K562 (cell line): ENCODE data around the gene TOMM40L. TPM values are rescaled to one million over a fixed set of nuclear protein-coding genes. Genes with fewer than 3 reads are reported as not detected.

Experiments used
- HLTF ChIP-seq: fragments of 450-650 bp; IDR thresholded peaks from 2 replicates; pipeline ENCODE4 v1.6.1; 2016
- SRSF7 ChIP-seq: fragments of 200-400 bp; formaldehyde crosslinking; optimal IDR thresholded peaks from 2 replicates; pipeline ENCODE3; 2017; ENCODE audit warnings: mild to moderate bottlenecking, low read depth, low read length
- ZC3H4 ChIP-seq: sonication (generic); formaldehyde crosslinking; IDR thresholded peaks from 2 replicates; pipeline ENCODE4 v1.9.0; 2021; ENCODE audit warnings: missing genetic modification reagents, borderline replicate concordance
- ZNF668 ChIP-seq: fragments of 250-450 bp; sonication (Bioruptor Pico); IDR thresholded peaks from 2 replicates; pipeline ENCODE4 v1.8.0; 2022; ENCODE audit warnings: mild to moderate bottlenecking, inconsistent platforms
- polyA plus RNA-seq, 8 experiments: library from polyadenylated mRNA; depleted of rRNA in 4 of 8; stranded (reverse) in 5 of 8; unstranded in 3 of 8; fragments of >200 nt; fragmentation: Nextera tagmentation in 2 of 8; fragmentation: Illumina TruSeq in 1 of 8; extraction: Ambion mirVana in 2 of 8; extraction: Trizol in 1 of 8; gene quantifications; 2 replicates each; pipeline versions ENCODE4 v1.2.1 to v1.2.3, GENCODE V29; 2011 to 2014; ENCODE audit warnings: inconsistent platforms in 1 of 8, missing spikeins in 1 of 8
- total RNA-seq, 7 experiments: library from RNA; depleted of rRNA in 6 of 7; stranded (reverse); fragments of >200 nt in 6 of 7; fragmentation: Illumina TruSeq in 2 of 7; extraction: Trizol in 2 of 7; gene quantifications; 2 replicates each; pipeline versions ENCODE4 v1.2.1 to v1.2.3, GENCODE V29; 2011 to 2021; ENCODE audit warnings: low replicate concordance in 1 of 7
- TF ChIP-seq, protein P1 (sequence below): fragments of 200-600 bp; sonication (generic); IDR thresholded peaks from one replicate; pipeline ENCODE4 v1.6.1; 2012; ENCODE audit warnings: mild to moderate bottlenecking, low read depth, low read length, inconsistent platforms
- TF ChIP-seq, protein P2 (sequence below): sonication (generic); formaldehyde crosslinking; IDR thresholded peaks from 2 replicates; pipeline ENCODE4 v1.8.0; 2022; ENCODE audit warnings: mild to moderate bottlenecking, missing genetic modification reagents, borderline replicate concordance
- TF ChIP-seq, protein P3 (sequence below): fragments of 250-450 bp; sonication (Bioruptor Pico); IDR thresholded peaks from 2 replicates; pipeline ENCODE4 v1.8.0; 2022; ENCODE audit warnings: inconsistent platforms, mild to moderate bottlenecking, moderate library complexity, borderline replicate concordance

The TOMM40L gene
- total and polyA plus RNA-seq, 9 of the 15 experiments (the other 6 are each of a cell fraction or from before 2014, with no cell fraction given) = 9.6 to 33.6 (median 25.2) TPM

GRCh38 chr1:161192476-161193465, 33.1 kb upstream of the TOMM40L start (continued):
- TF ChIP-seq, protein P1, sequence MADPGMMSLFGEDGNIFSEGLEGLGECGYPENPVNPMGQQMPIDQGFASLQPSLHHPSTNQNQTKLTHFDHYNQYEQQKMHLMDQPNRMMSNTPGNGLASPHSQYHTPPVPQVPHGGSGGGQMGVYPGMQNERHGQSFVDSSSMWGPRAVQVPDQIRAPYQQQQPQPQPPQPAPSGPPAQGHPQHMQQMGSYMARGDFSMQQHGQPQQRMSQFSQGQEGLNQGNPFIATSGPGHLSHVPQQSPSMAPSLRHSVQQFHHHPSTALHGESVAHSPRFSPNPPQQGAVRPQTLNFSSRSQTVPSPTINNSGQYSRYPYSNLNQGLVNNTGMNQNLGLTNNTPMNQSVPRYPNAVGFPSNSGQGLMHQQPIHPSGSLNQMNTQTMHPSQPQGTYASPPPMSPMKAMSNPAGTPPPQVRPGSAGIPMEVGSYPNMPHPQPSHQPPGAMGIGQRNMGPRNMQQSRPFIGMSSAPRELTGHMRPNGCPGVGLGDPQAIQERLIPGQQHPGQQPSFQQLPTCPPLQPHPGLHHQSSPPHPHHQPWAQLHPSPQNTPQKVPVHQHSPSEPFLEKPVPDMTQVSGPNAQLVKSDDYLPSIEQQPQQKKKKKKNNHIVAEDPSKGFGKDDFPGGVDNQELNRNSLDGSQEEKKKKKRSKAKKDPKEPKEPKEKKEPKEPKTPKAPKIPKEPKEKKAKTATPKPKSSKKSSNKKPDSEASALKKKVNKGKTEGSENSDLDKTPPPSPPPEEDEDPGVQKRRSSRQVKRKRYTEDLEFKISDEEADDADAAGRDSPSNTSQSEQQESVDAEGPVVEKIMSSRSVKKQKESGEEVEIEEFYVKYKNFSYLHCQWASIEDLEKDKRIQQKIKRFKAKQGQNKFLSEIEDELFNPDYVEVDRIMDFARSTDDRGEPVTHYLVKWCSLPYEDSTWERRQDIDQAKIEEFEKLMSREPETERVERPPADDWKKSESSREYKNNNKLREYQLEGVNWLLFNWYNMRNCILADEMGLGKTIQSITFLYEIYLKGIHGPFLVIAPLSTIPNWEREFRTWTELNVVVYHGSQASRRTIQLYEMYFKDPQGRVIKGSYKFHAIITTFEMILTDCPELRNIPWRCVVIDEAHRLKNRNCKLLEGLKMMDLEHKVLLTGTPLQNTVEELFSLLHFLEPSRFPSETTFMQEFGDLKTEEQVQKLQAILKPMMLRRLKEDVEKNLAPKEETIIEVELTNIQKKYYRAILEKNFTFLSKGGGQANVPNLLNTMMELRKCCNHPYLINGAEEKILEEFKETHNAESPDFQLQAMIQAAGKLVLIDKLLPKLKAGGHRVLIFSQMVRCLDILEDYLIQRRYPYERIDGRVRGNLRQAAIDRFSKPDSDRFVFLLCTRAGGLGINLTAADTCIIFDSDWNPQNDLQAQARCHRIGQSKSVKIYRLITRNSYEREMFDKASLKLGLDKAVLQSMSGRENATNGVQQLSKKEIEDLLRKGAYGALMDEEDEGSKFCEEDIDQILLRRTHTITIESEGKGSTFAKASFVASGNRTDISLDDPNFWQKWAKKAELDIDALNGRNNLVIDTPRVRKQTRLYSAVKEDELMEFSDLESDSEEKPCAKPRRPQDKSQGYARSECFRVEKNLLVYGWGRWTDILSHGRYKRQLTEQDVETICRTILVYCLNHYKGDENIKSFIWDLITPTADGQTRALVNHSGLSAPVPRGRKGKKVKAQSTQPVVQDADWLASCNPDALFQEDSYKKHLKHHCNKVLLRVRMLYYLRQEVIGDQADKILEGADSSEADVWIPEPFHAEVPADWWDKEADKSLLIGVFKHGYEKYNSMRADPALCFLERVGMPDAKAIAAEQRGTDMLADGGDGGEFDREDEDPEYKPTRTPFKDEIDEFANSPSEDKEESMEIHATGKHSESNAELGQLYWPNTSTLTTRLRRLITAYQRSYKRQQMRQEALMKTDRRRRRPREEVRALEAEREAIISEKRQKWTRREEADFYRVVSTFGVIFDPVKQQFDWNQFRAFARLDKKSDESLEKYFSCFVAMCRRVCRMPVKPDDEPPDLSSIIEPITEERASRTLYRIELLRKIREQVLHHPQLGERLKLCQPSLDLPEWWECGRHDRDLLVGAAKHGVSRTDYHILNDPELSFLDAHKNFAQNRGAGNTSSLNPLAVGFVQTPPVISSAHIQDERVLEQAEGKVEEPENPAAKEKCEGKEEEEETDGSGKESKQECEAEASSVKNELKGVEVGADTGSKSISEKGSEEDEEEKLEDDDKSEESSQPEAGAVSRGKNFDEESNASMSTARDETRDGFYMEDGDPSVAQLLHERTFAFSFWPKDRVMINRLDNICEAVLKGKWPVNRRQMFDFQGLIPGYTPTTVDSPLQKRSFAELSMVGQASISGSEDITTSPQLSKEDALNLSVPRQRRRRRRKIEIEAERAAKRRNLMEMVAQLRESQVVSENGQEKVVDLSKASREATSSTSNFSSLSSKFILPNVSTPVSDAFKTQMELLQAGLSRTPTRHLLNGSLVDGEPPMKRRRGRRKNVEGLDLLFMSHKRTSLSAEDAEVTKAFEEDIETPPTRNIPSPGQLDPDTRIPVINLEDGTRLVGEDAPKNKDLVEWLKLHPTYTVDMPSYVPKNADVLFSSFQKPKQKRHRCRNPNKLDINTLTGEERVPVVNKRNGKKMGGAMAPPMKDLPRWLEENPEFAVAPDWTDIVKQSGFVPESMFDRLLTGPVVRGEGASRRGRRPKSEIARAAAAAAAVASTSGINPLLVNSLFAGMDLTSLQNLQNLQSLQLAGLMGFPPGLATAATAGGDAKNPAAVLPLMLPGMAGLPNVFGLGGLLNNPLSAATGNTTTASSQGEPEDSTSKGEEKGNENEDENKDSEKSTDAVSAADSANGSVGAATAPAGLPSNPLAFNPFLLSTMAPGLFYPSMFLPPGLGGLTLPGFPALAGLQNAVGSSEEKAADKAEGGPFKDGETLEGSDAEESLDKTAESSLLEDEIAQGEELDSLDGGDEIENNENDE = no peak
- TF ChIP-seq, protein P2, sequence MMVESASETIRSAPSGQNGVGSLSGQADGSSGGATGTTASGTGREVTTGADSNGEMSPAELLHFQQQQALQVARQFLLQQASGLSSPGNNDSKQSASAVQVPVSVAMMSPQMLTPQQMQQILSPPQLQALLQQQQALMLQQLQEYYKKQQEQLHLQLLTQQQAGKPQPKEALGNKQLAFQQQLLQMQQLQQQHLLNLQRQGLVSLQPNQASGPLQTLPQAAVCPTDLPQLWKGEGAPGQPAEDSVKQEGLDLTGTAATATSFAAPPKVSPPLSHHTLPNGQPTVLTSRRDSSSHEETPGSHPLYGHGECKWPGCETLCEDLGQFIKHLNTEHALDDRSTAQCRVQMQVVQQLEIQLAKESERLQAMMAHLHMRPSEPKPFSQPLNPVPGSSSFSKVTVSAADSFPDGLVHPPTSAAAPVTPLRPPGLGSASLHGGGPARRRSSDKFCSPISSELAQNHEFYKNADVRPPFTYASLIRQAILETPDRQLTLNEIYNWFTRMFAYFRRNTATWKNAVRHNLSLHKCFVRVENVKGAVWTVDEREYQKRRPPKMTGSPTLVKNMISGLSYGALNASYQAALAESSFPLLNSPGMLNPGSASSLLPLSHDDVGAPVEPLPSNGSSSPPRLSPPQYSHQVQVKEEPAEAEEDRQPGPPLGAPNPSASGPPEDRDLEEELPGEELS = no peak
- TF ChIP-seq HLTF (no peak), ZC3H4 (CRISPR knock-in tag) (no peak), SRSF7 (no peak), ZNF668 (CRISPR knock-in tag) (no peak)
- TF ChIP-seq, protein P3, sequence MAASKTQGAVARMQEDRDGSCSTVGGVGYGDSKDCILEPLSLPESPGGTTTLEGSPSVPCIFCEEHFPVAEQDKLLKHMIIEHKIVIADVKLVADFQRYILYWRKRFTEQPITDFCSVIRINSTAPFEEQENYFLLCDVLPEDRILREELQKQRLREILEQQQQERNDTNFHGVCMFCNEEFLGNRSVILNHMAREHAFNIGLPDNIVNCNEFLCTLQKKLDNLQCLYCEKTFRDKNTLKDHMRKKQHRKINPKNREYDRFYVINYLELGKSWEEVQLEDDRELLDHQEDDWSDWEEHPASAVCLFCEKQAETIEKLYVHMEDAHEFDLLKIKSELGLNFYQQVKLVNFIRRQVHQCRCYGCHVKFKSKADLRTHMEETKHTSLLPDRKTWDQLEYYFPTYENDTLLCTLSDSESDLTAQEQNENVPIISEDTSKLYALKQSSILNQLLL (CRISPR knock-in tag) = no peak
